ENCODE measurements around the gene SGPL1.

DNA sequence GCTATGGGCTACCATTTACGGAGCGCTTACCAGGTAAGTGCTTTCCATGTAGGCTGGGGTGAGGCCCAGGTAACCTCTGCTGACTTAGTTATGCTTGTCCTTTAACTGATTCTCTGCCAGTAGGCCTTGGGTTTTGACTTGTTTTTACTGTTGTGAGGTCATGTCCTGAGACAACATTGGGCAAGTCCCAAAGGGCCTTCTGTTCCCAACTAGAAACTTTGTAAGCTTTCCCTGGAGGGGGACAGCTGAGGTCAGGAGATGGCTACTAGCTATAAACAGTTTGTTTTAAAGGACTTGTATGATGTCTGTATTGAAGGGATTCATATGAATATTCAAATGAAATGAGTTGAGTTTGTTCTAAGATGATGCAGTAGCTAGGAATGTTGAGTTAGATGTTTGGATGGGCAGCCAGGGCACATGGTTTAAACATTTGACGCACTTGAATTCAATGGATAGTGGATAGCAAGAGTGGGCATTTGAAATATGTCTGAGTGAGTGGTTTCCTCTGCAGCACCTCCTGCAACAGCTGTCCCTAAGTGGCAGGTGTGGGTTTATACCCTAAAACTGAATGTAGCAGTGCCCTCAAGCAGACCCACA is 10.0 kb upstream of the SGPL1 start:
- TF ChIP-seq, protein P1, sequence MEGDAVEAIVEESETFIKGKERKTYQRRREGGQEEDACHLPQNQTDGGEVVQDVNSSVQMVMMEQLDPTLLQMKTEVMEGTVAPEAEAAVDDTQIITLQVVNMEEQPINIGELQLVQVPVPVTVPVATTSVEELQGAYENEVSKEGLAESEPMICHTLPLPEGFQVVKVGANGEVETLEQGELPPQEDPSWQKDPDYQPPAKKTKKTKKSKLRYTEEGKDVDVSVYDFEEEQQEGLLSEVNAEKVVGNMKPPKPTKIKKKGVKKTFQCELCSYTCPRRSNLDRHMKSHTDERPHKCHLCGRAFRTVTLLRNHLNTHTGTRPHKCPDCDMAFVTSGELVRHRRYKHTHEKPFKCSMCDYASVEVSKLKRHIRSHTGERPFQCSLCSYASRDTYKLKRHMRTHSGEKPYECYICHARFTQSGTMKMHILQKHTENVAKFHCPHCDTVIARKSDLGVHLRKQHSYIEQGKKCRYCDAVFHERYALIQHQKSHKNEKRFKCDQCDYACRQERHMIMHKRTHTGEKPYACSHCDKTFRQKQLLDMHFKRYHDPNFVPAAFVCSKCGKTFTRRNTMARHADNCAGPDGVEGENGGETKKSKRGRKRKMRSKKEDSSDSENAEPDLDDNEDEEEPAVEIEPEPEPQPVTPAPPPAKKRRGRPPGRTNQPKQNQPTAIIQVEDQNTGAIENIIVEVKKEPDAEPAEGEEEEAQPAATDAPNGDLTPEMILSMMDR (conservative IDR thresholded peaks at IDR 0.05 in 1 of 2, IDR thresholded peaks at IDR 0.05 in 1 of 2; ENCODE audit: extremely low read depth in 1 of 2, insufficient read depth in 1 of 2, low read depth in 1 of 2, low read length in 2 of 2), result no peak
- no peak for TF ChIP-seq EZH2 (IDR thresholded peaks at IDR 0.05; ENCODE audit: borderline replicate concordance, low read length)
